Tibial nerve (tissue), 4 donors: ENCODE data around the gene LSM12.

Source experiments
- EP300 ChIP-seq, 2 donors: sonication (generic); formaldehyde crosslinking; IDR thresholded peaks; one replicate each; pipeline ENCODE4 v1.6.1; 2017; ENCODE audit warnings: antibody characterized with exemption in 2 of 2, mild to moderate bottlenecking in 1 of 2
- POLR2A ChIP-seq, 2 donors: fragments of 450-650 bp; IDR thresholded peaks; one replicate each; pipeline ENCODE4 v1.6.1; 2017; ENCODE audit warnings: antibody characterized with exemption in 2 of 2, mild to moderate bottlenecking in 2 of 2, moderate library complexity in 2 of 2
- TF ChIP-seq, protein P1 (sequence below), 5 experiments: fragments of 200-600 bp in 3 of 5; fragments of 450-650 bp in 2 of 5; sonication (generic) in 3 of 5; IDR thresholded peaks; one replicate each; pipeline ENCODE4 v1.5.1; 2016 to 2019; ENCODE audit warnings: antibody characterized with exemption in 5 of 5, mild to moderate bottlenecking in 3 of 5, moderate library complexity in 2 of 5

DNA sequence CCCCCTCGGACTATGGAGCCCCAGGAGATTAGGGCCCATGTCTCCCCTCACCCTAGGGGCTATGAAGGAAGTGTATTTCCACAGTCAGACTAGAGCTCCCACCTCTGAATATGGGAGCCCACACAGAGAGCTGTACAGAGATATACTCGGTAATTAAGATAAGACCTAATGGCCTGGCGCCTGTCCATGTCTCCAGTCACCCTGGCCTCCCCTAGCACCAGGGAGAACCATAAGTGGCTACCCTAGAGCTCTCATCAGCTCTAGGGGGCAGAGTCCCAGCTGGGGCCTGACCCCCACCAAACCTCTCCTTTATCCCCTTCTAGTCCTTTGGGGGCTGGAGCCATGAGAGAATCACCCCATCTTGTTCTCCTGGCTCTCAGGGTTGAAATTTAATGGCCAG is 54.1 kb downstream of the LSM12 start:
- TF ChIP-seq, protein P1, sequence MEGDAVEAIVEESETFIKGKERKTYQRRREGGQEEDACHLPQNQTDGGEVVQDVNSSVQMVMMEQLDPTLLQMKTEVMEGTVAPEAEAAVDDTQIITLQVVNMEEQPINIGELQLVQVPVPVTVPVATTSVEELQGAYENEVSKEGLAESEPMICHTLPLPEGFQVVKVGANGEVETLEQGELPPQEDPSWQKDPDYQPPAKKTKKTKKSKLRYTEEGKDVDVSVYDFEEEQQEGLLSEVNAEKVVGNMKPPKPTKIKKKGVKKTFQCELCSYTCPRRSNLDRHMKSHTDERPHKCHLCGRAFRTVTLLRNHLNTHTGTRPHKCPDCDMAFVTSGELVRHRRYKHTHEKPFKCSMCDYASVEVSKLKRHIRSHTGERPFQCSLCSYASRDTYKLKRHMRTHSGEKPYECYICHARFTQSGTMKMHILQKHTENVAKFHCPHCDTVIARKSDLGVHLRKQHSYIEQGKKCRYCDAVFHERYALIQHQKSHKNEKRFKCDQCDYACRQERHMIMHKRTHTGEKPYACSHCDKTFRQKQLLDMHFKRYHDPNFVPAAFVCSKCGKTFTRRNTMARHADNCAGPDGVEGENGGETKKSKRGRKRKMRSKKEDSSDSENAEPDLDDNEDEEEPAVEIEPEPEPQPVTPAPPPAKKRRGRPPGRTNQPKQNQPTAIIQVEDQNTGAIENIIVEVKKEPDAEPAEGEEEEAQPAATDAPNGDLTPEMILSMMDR (IDR thresholded peaks at IDR 0.05) = no peak
- TF ChIP-seq POLR2A (IDR thresholded peaks at IDR 0.05) = no peak
- TF ChIP-seq EP300 (IDR thresholded peaks at IDR 0.05) = no peak
